BJ (cell line): ENCODE data around the gene ID2. TPM values are rescaled to one million over a fixed set of nuclear protein-coding genes. Genes with fewer than 3 reads are reported as not detected.
"Not testable (repeated sequence)": the region's sequence is repeated elsewhere in the genome, so short reads cannot be mapped to it uniquely, and the experiment has no call there.

Experiments
- CTCF ChIA-PET: fragments of 350-600 bp; formaldehyde crosslinking; extraction: SDS; loops from one replicate; lab custom pipeline; 2021; ENCODE audit warnings: antibody characterized with exemption, inconsistent platforms; lab: Yijun Ruan, JAX
- POLR2A ChIA-PET: fragments of 300-600 bp; sonication (Branson Sonifier 250); formaldehyde crosslinking; extraction: SDS; loops from one replicate; lab custom pipeline; 2021; ENCODE audit warnings: antibody characterized with exemption; lab: Charles Lee
- DNase-seq: peaks from one replicate; pipeline ENCODE4 v3.0.0-alpha.2; 2011; ENCODE audit warnings: low read depth
- H3K27me3 ChIP-seq: 2 replicates; pipeline ENCODE4 v1.6.0; 2011; ENCODE audit warnings: low read length; ENCODE audit not compliant: control insufficient read depth, insufficient read depth
- H3K36me3 ChIP-seq: 2 replicates; pipeline ENCODE4 v1.5.1; 2011; ENCODE audit warnings: low read length; ENCODE audit not compliant: control insufficient read depth, insufficient read depth
- H3K4me3 ChIP-seq: 2 replicates; pipeline ENCODE4 v1.5.1; 2011; ENCODE audit warnings: low read depth, mild to moderate bottlenecking, control low read depth, low read length
- CTCF ChIP-seq: IDR thresholded peaks from 2 replicates; pipeline ENCODE4 v1.5.1; 2011; ENCODE audit warnings: low read depth, mild to moderate bottlenecking, control low read depth, inconsistent platforms, low read length, moderate library complexity; ENCODE audit not compliant: insufficient read depth
- polyA plus RNA-seq: library from polyadenylated mRNA; depleted of rRNA; stranded (reverse); fragments of >200 nt; gene quantifications from 2 replicates; pipeline ENCODE4 v1.2.3, GENCODE V29; 2011

The ID2 gene
- polyA plus RNA-seq, 1 experiment, result 242 TPM

- POLR2A ChIA-PET, result no interaction called here
- H3K36me3 ChIP-seq, result no peaks in the 10 kb centered on the region
- no peak for DNase-seq
- H3K27me3 ChIP-seq, result no peaks in the 10 kb centered on the region
- H3K4me3 ChIP-seq, result no peak overlapping the region
- TF ChIP-seq CTCF, result no peak
- CTCF ChIA-PET, result interaction anchor here (1.1 kb wide), 1 partner anchor 12 kb away, joined by 3 read pairs; no protein-coding TSS in a partner anchor
These were observed 38.9 kb downstream of the ID2 start for GRCh38 chr2:8720741-8721140.

- DNase-seq, result no peak
- CTCF ChIA-PET, result interaction anchor here (0.8 kb wide), 1 partner anchor 22 kb away, joined by 5 read pairs; no protein-coding TSS in a partner anchor
- H3K27me3 ChIP-seq, result no peaks in the 10 kb centered on the region
- no peak overlapping the region for H3K4me3 ChIP-seq
- no peak for TF ChIP-seq CTCF
- POLR2A ChIA-PET, result no interaction called here
- no peaks in the 10 kb centered on the region for H3K36me3 ChIP-seq
These were observed 39.6 kb downstream of the ID2 start for GRCh38 chr2:8721410-8721809.

GRCh38 chr2:8722986-8723385 lies 41.1 kb downstream of the ID2 start:
- TF ChIP-seq CTCF, result no peak
- no peak overlapping the region for H3K4me3 ChIP-seq
- no peaks in the 10 kb centered on the region for H3K27me3 ChIP-seq
- DNase-seq, result no peak
- H3K36me3 ChIP-seq, result no peaks in the 10 kb centered on the region
- ChIA-PET POLR2A (no interaction called here), CTCF (interaction anchor here (0.6 to 3.4 kb wide), 2 partner anchors 12 to 174 kb away, joined by 3 to 11 read pairs; no protein-coding TSS in a partner anchor)

- ChIA-PET CTCF (no interaction called here), POLR2A (no interaction called here)
- no peak for TF ChIP-seq CTCF
- H3K4me3 ChIP-seq, result no peak overlapping the region
- H3K36me3 ChIP-seq, result no peaks in the 10 kb centered on the region; the same call in none of the 2 replicates
- H3K27me3 ChIP-seq, result no peaks in the 10 kb centered on the region
- DNase-seq, result no peak
These were observed 44.0 kb downstream of the ID2 start for GRCh38 chr2:8725838-8726237.

- ChIA-PET POLR2A (no interaction called here), CTCF (no interaction called here)
- H3K4me3 ChIP-seq, result no peak overlapping the region
- peaks cover 14% of the 10 kb centered on the region for H3K36me3 ChIP-seq
- H3K27me3 ChIP-seq, result no peaks in the 10 kb centered on the region
- no peak for DNase-seq
- TF ChIP-seq CTCF, result no peak
These were observed 46.6 kb downstream of the ID2 start for GRCh38 chr2:8728305-8729015.

GRCh38 chr2:8729101-8729500 lies 47.2 kb downstream of the ID2 start:
- peaks cover 15% of the 10 kb centered on the region for H3K36me3 ChIP-seq
- POLR2A ChIA-PET, result not testable (repeated sequence)

More at GRCh38 chr2:8729101-8729500, 47.2 kb downstream of the ID2 start:
- H3K4me3 ChIP-seq, DNase-seq, H3K27me3 ChIP-seq: not testable (repeated sequence)
- CTCF ChIA-PET, result interaction anchor here (1.7 kb wide), 1 partner anchor 13 kb away, joined by 3 read pairs; no protein-coding TSS in a partner anchor
